Muscle layer of colon (tissue), 2 donors: ENCODE results near the gene BPIFB2.

Experiments
- H3K27ac ChIP-seq: one replicate; pipeline ENCODE4 v1.7.0; 2013; ENCODE audit warnings: low read depth, mild to moderate bottlenecking, low read length, moderate library complexity
- H3K27me3 ChIP-seq, 2 donors: one replicate each; pipeline ENCODE4 v1.7.0; 2013; ENCODE audit warnings: low read length in 2 of 2, mild to moderate bottlenecking in 2 of 2; ENCODE audit not compliant: insufficient read depth in 2 of 2, control insufficient read depth in 1 of 2
- H3K36me3 ChIP-seq: one replicate; pipeline ENCODE4 v1.7.0; 2013; ENCODE audit warnings: mild to moderate bottlenecking, low read length; ENCODE audit not compliant: insufficient read depth
- H3K4me1 ChIP-seq: one replicate; pipeline ENCODE4 v1.7.0; 2013; ENCODE audit warnings: mild to moderate bottlenecking, low read length; ENCODE audit not compliant: insufficient read depth
- H3K4me3 ChIP-seq, 2 donors: one replicate each; pipeline ENCODE4 v1.7.0; 2013; ENCODE audit warnings: low read length in 2 of 2, low read depth in 1 of 2, mild to moderate bottlenecking in 1 of 2, moderate library complexity in 1 of 2
- H3K9ac ChIP-seq: one replicate; pipeline ENCODE4 v1.7.0; 2013; ENCODE audit warnings: low read length
- H3K9me3 ChIP-seq: one replicate; pipeline ENCODE4 v1.7.0; 2013; ENCODE audit warnings: mild to moderate bottlenecking, low read length
- donor health status: abdominal sarcoma.
- donor health status: Adenocarcinoma of cecum.

The BPIFB2 gene

GRCh38 chr20:33062825-33063149 is 55.3 kb downstream of the BPIFB2 start:
- Histone ChIP-seq H3K27ac (no peak overlapping the region), H3K9ac (no peak overlapping the region), H3K9me3 (no peaks in the 10 kb centered on the region), H3K27me3 (no peaks in the 10 kb centered on the region), H3K4me3 (no peak overlapping the region), H3K4me1 (no peaks in the 10 kb centered on the region), H3K36me3 (no peaks in the 10 kb centered on the region)

DNA sequence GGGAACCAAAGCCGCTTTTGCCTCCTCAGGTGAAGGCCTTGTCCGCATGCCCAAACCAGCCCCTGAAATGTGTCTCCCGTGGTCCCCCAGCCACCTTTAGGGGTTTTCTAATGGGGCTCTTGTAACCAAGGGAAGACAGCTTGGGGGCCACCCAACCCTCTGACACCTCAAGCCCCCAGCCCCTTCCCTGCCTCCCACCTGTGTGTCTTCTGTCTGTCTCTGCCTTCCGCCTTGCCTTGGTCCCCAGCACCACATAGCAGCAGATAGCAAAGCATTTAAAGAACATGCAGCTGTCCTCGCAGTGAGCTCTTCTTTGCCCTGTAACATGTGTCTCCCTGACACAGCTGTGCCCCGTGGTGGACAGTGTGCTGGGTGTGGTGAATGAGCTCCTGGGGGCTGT is 55.8 kb downstream of the BPIFB2 start:
- Histone ChIP-seq H3K4me1 (no peaks in the 10 kb centered on the region), H3K36me3 (no peaks in the 10 kb centered on the region), H3K9me3 (no peaks in the 10 kb centered on the region), H3K27me3 (no peaks in the 10 kb centered on the region), H3K27ac (no peak overlapping the region), H3K4me3 (no peak overlapping the region), H3K9ac (no peak overlapping the region)

DNA sequence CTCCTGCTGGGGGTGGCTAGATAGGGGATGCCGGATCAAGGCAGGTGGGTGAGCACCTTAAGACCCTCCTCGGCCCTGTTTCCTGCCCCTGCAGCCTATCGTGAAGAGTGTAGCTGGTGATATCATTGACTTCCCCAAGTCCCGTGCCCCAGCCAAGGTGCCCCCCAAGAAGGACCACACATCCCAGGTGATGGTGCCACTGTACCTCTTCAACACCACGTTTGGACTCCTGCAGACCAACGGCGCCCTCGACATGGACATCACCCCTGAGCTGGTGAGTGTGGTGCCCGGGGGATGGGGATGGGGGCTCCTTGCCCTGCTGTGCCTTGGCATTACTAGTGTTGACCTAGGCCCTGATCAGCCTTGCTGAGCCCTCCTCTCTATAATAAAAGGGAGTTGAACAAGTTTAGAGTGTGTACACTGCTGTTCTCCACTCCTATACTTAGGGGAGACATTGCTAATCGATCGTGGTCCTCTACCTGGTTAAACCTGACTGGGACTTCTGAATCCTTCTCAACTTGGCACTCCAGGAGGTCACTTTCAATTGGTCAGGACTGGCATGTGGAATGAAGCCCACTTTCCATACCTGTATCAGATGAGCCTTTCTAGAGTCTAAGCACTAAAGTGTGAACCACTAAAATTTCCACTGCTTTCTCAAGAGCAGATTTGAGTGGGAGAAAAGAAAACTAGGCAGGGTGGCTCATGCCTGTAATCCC is 57.2 kb downstream of the BPIFB2 start:
- no peak overlapping the region for H3K27ac ChIP-seq

DNA sequence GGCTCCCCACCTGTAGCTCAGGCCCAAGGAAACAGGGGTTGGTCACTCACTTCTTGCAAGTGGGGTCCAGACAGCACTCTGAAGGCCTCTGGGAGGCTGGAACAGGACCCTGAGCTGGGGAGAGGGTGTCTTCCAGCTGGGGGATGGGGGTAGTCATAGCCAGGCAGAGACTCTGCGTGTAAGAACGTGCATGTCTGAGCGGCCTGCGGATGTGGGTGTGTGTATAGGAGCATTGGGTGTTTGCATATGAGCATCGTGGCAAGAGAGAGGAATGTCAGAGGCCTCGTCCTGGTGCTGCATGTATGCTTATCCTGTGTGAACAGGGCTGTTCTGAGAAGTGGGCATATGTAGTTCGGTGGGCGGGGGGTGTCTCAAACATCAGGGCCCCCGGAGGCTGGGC is 58.3 kb downstream of the BPIFB2 start:
- Histone ChIP-seq H3K4me1 (no peaks in the 10 kb centered on the region), H3K9me3 (no peaks in the 10 kb centered on the region), H3K9ac (no peak overlapping the region), H3K36me3 (no peaks in the 10 kb centered on the region), H3K27me3 (no peaks in the 10 kb centered on the region), H3K4me3 (no peak overlapping the region), H3K27ac (no peak overlapping the region)

More for the DNA sequence above, 57.2 kb downstream of the BPIFB2 start:
- H3K9ac ChIP-seq: no peak overlapping the region
- no peaks in the 10 kb centered on the region for H3K36me3 ChIP-seq
- no peaks in the 10 kb centered on the region for H3K4me1 ChIP-seq
- H3K9me3 ChIP-seq: no peaks in the 10 kb centered on the region
- no peaks in the 10 kb centered on the region for H3K27me3 ChIP-seq
- no peak overlapping the region for H3K4me3 ChIP-seq

DNA sequence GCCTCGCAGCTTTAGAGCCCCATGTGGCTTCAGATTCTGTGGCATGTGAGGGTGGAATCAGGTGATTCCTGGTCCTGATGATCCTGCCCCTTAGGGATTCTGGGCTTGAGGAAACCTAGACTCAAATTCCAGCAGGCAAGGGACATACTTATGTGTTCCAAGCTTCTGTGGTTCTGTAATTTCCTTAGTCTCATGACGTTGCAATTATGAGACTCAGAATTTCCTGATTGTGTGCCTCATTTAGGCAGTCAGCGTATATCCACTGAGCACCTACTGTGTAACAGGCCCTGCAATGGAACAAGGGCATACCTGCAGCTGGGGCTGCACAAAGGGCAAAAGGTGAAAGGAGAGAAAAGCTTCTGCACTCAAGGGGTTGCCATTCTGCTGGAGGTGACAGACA is 60.3 kb downstream of the BPIFB2 start:
- H3K27ac ChIP-seq: no peak overlapping the region

GRCh38 chr20:33068251-33068939 is 60.9 kb downstream of the BPIFB2 start:
- no peaks in the 10 kb centered on the region for H3K9me3 ChIP-seq
- H3K27ac ChIP-seq: no peak overlapping the region

More for the DNA sequence above, 60.3 kb downstream of the BPIFB2 start:
- H3K9me3 ChIP-seq: no peaks in the 10 kb centered on the region
- H3K36me3 ChIP-seq: no peaks in the 10 kb centered on the region
- no peaks in the 10 kb centered on the region for H3K27me3 ChIP-seq
- H3K4me1 ChIP-seq: no peaks in the 10 kb centered on the region
- no peak overlapping the region for H3K4me3 ChIP-seq
- H3K9ac ChIP-seq: no peak overlapping the region

DNA sequence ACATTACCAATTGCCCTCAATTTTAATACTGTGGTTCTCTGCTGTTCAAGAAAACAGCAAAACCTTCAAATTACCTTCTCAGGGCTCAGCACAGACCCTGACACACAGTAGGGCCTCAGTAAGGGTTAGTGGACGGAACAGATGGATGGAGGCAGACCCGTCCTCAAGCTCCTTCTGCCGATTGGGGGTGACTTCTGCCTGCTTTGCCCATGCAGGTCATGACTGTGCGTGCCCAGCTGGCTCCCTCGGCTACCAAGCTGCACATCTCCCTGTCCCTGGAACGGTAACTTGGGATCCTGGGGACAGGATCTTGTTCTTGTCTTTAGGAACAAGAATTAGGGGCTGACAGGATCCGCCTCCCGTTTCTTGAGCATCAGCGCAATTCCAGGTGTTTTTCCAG is 62.2 kb downstream of the BPIFB2 start:
- H3K9me3 ChIP-seq: no peaks in the 10 kb centered on the region
- no peak overlapping the region for H3K9ac ChIP-seq
- H3K4me1 ChIP-seq: no peaks in the 10 kb centered on the region
- no peak overlapping the region for H3K4me3 ChIP-seq
- H3K27me3 ChIP-seq: no peaks in the 10 kb centered on the region
- H3K36me3 ChIP-seq: no peaks in the 10 kb centered on the region
- no peak overlapping the region for H3K27ac ChIP-seq

More at GRCh38 chr20:33068251-33068939, 60.9 kb downstream of the BPIFB2 start:
- Histone ChIP-seq H3K4me1 (no peaks in the 10 kb centered on the region), H3K9ac (no peak overlapping the region), H3K27me3 (no peaks in the 10 kb centered on the region), H3K36me3 (no peaks in the 10 kb centered on the region), H3K4me3 (no peak overlapping the region)

DNA sequence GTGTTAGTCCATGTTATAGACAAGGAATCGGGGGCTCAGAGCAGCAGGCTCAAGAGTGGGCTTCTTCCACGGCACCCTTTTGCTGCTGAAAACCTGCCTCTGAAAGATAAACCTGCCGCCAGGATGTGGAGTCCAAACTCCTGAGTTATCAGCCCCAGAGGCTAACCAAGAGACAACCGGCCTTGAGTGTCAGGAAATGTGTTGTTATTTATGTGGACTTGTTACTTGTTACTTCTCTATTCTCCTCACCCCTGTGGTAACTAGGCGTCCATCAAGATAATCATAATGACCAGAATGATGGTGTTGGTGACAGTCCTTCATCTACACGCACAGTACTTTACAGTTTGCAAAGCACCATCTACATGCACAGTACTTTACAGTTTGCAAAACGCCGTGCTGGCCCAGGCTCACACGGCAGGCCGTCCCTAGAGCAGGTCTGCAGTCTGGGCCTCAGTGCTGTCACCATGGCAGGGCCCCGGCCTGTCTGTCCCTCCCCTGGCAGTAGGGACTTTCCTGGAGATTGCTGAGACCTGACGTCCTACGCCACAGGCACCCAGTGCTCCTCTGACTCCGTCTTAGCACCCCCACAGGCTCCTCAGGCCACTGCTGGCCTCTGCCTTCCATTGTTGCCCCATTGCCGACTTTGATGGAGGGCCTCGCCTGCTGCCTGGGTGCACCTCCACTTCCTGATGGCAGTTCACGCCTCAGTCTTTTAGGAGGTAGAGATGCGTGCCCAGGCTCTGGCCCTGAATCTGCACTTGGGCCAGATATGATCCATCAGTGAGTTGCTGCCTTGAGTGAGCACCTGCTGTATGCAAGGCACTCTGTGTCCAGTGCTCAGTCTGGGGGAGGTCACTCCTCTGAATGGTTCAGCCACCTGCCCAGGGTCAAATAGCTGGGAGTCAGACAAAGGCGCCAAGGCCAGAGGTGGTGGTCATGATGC is 62.9 kb downstream of the BPIFB2 start:
- Histone ChIP-seq H3K9ac (no peak overlapping the region), H3K4me3 (no peak overlapping the region), H3K36me3 (no peaks in the 10 kb centered on the region), H3K27ac (no peak overlapping the region), H3K4me1 (no peaks in the 10 kb centered on the region), H3K27me3 (no peaks in the 10 kb centered on the region), H3K9me3 (no peaks in the 10 kb centered on the region)

- H3K4me3 ChIP-seq: no peak overlapping the region
- no peak overlapping the region for H3K27ac ChIP-seq
- H3K4me1 ChIP-seq: no peaks in the 10 kb centered on the region
- H3K36me3 ChIP-seq: no peaks in the 10 kb centered on the region
- H3K9ac ChIP-seq: no peak overlapping the region
- no peaks in the 10 kb centered on the region for H3K27me3 ChIP-seq
- no peaks in the 10 kb centered on the region for H3K9me3 ChIP-seq
Observed at GRCh38 chr20:33071198-33071597, 63.7 kb downstream of the BPIFB2 start.

DNA sequence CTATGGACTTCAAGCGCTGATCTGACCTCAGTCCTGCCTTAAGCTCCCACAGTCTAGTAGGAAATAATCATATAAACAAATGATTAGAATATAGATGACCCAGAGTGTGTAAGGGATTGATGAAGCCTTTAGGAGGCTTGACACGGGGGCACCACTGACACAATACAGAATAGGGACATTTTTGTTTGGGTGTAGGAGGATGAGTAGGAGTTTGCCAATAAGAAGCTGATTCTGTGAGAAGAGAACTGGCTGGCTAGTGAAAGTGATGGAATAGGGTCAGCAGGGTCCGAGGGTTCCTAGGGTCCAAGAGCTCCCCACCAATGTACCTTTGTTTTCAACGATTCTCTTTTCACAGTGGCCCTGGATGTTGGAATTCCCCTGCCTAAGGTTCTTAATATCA is 64.9 kb downstream of the BPIFB2 start:
- Histone ChIP-seq H3K27me3 (no peaks in the 10 kb centered on the region), H3K4me3 (no peak overlapping the region), H3K27ac (no peak overlapping the region), H3K4me1 (no peaks in the 10 kb centered on the region), H3K9me3 (no peaks in the 10 kb centered on the region), H3K9ac (no peak overlapping the region), H3K36me3 (no peaks in the 10 kb centered on the region)

GRCh38 chr20:33072813-33073212 is 65.3 kb downstream of the BPIFB2 start:
- Histone ChIP-seq H3K4me1 (no peaks in the 10 kb centered on the region), H3K9ac (no peak overlapping the region), H3K27me3 (no peaks in the 10 kb centered on the region), H3K36me3 (no peaks in the 10 kb centered on the region), H3K9me3 (no peaks in the 10 kb centered on the region), H3K4me3 (no peak overlapping the region), H3K27ac (no peak overlapping the region)
